ENCODE data around the gene ZNF500. TPM values are rescaled to one million over a fixed set of nuclear protein-coding genes. Genes with fewer than 3 reads are reported as not detected.
"Not testable (repeated sequence)": the region's sequence is repeated elsewhere in the genome, so short reads cannot be mapped to it uniquely, and the experiment has no call there.

The ZNF500 gene
- total RNA-seq, 4 donors from 2014 or later: 11.0 to 31.2 (median 20.2) TPM

GRCh38 chr16:4744555-4745273, 22.2 kb downstream of the ZNF500 start:
- peaks cover 0 to 8% of the 10 kb centered on the region in 2 donors for H3K4me1 ChIP-seq
- no peaks in the 10 kb centered on the region for H3K36me3 ChIP-seq
- intact Hi-C loops (cut with DNase I; ENCODE audit: low total_unique reads): no loop called here

GRCh38 chr16:4743226-4743878, 23.6 kb downstream of the ZNF500 start:
- DNase-seq: no peak
- intact Hi-C loops (cut with DNase I; ENCODE audit: low total_unique reads): no loop called here
- Histone ChIP-seq H3K4me1 (peaks cover 0 to 8% of the 10 kb centered on the region in 2 donors), H3K27ac (no peak overlapping the region), H3K4me3 (no peak overlapping the region), H3K36me3 (no peaks in the 10 kb centered on the region), H3K9me3 (no peaks in the 10 kb centered on the region), H3K27me3 (no peaks in the 10 kb centered on the region)
- TF ChIP-seq CTCF (IDR thresholded peaks at IDR 0.05) (no peak), POLR2A (IDR thresholded peaks at IDR 0.05) (no peak)

More at GRCh38 chr16:4744555-4745273, 22.2 kb downstream of the ZNF500 start:
- no peak overlapping the region for H3K4me3 ChIP-seq
- no peak for TF ChIP-seq POLR2A (IDR thresholded peaks at IDR 0.05)
- TF ChIP-seq CTCF (IDR thresholded peaks at IDR 0.05): no peak
- H3K9me3 ChIP-seq: no peaks in the 10 kb centered on the region
- no peak for DNase-seq
- H3K27ac ChIP-seq: no peak overlapping the region
- H3K27me3 ChIP-seq: no peaks in the 10 kb centered on the region

- intact Hi-C loops (cut with DNase I; ENCODE audit: low total_unique reads); H3K36me3 ChIP-seq; DNase-seq; H3K4me3 ChIP-seq; H3K9me3 ChIP-seq; H3K4me1 ChIP-seq; H3K27me3 ChIP-seq; H3K27ac ChIP-seq: not testable (repeated sequence)
These were observed 28.6 kb downstream of the ZNF500 start for GRCh38 chr16:4738370-4738769.

- Histone ChIP-seq H3K9me3 (no peaks in the 10 kb centered on the region), H3K4me3 (no peak overlapping the region), H3K27me3 (no peaks in the 10 kb centered on the region), H3K36me3 (no peaks in the 10 kb centered on the region), H3K27ac (no peak overlapping the region), H3K4me1 (peaks cover 0 to 4% of the 10 kb centered on the region in 2 donors)
- no peak for TF ChIP-seq POLR2A (IDR thresholded peaks at IDR 0.05)
- no peak for TF ChIP-seq CTCF (IDR thresholded peaks at IDR 0.05)
- DNase-seq: no peak
- intact Hi-C loops (cut with DNase I; ENCODE audit: low total_unique reads): no loop called here
These were observed 29.4 kb downstream of the ZNF500 start for GRCh38 chr16:4737545-4737944.

- Histone ChIP-seq H3K27me3 (no peaks in the 10 kb centered on the region), H3K27ac (no peak overlapping the region), H3K9me3 (no peaks in the 10 kb centered on the region), H3K4me1 (peaks cover 0 to 4% of the 10 kb centered on the region in 2 donors), H3K4me3 (no peak overlapping the region), H3K36me3 (no peaks in the 10 kb centered on the region)
- no peak for DNase-seq
- TF ChIP-seq CTCF (IDR thresholded peaks at IDR 0.05) (no peak), POLR2A (IDR thresholded peaks at IDR 0.05) (no peak)
- intact Hi-C loops (cut with DNase I; ENCODE audit: low total_unique reads): no loop called here
These were observed 30.4 kb downstream of the ZNF500 start for GRCh38 chr16:4736546-4736945.

Data from uterus (tissue), 4 donors.